Brain pericyte (primary cell): ENCODE data around the gene REPIN1.

Source experiments
- DNase-seq: peaks from one replicate; pipeline ENCODE4 v3.0.0-alpha.2; 2012; ENCODE audit warnings: low read depth, low spot score

The REPIN1 gene

DNA sequence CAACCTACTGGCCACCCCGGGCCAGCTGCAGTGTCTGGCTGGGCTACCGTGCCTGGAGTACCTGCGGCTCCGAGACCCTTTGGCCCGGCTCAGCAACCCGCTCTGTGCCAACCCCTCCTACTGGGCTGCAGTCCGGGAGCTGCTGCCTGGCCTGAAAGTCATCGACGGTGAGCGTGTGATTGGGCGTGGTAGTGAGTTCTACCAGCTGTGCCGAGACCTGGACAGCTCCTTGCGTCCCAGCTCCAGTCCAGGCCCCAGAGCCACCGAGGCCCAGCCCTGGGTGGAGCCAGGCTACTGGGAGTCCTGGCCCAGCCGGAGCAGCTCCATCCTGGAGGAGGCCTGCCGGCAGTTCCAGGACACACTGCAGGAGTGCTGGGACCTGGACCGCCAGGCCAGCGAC lies 31.4 kb upstream of the REPIN1 start:
- DNase-seq = no peak

DNA sequence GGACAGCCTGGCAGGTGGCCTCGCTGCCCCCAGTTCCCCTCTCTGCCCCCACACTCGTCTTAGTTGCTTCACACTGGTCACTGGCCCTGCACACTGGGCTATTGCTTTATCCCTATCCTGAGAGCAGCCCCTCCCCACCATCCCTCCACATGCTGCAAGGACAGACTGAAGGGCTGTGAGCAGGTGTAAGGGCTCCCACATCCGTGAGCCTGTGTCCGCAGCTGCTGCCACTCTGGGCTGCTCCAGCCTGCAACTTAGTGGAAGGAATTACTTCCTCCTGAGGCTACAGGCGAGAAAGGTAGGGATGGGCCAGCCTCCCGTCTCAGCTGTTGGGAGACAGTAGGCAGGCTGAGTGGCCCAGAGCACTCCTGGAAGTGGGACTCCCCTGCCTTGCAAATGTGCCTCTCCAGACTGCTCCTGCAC lies 31.0 kb upstream of the REPIN1 start:
- DNase-seq = no peak

DNA sequence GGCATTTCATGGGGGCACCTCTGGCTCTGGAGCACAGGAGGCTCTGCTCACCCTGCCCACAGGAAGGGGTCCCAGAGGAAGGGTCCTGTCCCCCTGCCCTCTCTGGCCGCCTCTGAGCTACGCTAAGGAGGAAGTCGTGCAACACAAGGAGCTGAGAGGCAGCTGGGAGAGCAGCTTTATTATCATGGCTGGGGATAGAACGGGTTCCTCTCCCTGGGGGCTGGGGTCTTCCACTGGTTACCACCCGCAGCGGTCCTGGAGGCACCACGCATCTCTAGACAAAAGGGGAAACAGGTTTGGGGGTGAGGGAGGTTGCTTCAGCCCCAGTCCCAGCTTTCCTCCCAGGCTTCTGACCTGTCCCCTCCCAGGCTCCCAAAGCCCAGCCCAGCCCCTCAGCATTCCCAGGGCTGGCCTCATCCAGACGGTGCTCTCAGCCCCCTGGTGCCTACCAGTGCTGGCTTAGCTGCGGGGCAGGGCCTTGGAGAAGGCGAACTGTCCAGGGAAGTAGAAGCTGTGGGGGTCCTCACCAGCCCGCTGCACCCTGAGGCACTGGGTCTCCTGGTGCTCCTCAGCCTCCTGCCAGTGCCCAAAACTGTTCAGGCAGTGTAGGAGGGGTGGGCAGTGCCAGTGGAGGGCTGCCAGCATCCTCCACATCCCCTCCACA lies 30.3 kb upstream of the REPIN1 start:
- no peak for DNase-seq

DNA sequence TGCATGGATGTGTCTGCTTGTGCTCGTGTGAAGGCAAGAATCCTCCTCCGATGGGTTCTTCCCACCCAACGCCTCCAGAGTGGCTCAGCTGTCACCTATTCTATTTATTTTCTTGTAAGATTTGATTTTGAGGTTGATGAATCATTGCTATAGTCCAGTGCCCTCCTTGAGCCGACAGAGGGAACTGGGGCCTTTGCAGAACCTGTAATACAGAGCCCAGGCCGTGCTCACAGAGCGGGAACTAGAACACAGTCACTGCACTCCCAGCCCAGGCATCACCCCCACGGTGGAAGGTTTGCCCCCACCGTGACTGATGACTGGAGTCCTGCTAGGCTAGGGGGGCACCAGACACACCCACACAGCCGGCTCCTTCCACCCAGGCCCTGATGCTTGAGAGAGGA lies 29.2 kb upstream of the REPIN1 start:
- DNase-seq = no peak

DNA sequence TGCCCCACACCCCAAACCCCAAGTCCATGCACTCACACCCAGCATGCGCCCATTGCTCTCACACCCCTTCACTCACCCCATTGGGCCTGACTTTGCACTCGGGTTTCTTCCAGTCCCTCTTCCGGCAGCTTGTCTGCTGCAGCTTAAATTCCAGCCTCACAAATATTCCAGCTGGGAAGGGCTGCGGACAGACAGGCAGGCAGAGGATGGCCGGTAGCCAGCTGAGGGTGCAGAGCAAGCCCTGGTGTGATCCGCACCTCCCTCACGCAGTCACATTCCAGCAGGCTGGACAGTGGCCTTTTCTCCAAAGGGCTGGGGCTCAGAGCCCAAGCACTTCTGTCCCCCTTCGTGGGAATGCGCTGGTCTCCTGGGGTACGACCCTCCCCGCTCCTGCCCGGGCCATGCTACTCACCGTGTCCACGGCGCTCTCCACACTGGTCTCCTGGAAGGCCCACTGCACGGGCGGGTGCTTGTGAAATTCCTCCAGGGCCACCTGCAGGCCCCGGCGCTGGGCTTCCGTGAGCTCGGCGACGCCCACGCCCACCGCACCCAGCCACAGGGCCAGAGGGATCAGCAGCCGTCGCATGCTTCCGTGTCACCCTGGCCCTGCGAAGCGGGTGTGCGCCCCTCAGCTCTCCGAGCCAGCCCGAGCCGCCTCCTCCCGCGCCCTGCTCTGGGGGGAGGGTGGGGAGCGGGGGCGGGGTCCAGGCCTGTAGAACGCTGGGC lies 28.4 kb upstream of the REPIN1 start:
- no peak for DNase-seq

- DNase-seq = no peak
Observed at GRCh38 chr7:150340875-150341262, 27.8 kb upstream of the REPIN1 start.

DNA sequence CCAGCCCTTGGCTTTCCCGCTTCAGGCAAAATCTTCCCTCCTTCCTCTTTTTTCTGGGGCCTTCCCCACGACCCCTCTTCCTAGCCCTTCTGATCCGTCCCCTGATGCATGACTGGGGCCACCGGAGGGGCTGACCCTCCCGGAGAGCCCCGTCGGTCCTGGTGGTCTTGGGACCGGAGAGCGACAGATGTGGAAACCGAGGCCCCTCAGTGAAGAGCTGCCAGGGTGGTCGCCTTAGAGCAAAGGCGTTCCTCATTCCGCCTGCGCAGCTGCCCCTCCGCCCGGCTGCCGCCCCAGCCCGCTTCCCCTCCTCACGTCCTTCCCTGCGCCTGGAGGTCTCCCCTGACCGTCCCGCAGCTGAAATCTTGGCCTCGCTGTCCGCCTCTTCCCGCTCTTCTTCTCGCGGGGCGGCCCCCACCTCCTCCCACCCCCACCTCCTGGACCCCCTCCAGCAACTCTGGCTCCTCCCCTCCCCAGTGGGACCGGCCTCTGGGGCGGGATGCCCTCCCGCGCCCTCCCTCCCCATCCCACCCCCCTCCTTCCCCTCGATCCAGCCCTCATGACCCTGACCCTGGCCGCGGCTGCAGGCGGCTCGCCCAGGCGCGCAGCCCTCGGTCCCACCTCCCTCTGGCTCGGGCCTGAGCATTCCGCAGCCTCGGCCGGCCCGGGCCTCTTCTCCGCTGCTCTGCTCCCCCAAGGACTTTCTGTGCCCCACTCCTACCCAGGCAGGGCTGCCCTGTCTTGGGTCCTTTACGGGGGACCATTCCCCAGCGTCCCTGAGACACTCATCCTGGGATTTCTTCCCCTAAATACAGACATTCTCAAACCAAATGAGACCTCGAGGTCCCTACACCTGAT lies 27.1 kb upstream of the REPIN1 start, which contains the start of gene RARRES2:
Gene RARRES2, minus strand, starts transcription at position 367 of the 858 bp plus-strand sequence. CDS start 1,020 bp downstream, outside the sequence.
- DNase-seq = no peak

DNA sequence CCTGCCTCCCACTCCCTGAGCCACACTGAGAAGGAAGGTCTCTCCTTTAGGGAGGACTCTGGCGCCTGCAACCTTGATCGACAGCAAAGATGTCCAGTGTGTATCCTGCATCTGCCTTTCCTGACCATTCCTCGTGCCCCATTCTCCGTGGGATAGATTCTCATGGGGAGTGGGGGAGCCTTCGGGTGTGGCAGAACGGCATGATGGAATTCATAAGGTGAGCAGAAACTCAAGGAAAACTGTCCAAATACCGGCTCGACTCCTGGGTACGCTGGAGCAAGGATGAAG lies 26.6 kb upstream of the REPIN1 start:
- no peak for DNase-seq

DNA sequence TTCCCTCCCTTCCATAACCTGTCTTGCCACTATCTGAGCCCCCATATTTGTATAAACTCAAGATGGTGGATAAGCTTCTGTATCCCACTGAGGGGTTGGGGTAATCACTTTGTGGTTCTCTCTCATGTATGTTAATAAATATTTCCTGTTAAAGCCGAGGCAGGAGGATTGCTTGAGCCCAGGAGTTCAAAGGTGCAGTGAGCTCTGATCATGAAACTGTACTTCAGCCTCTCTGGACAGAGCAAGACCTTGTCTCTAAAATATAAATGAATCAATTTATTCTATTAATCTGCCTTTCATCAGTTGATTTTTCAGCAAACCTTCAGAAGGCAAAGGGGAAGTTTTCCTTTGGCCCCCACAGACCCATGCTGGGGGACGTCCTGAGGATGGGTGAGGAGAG lies 25.4 kb upstream of the REPIN1 start:
- DNase-seq = no peak

- DNase-seq = no peak
Observed at GRCh38 chr7:150344299-150344698, 24.3 kb upstream of the REPIN1 start.

- no peak for DNase-seq
Observed at GRCh38 chr7:150345012-150345411, 23.6 kb upstream of the REPIN1 start.

DNA sequence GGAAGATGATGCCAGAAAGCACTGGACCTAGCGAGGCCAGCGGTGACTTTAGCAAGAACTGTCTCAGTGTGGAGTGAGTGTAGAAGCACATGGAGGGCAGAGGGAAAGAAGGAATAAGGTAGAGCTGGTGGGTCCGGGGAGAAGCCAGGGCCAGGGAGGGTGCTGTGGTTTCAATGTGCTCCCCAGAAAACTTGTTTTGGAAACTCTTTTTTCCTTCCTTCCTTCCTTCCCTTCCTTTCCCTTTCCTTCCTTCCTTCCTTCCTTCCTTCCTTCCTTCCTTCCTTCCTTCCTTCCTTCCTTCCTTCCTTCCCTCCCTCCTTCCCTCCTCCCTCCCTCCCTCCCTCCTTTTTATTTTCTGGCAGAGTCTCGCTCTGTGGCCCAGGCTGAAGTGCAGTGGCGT lies 21.7 kb upstream of the REPIN1 start:
- DNase-seq = no peak

DNA sequence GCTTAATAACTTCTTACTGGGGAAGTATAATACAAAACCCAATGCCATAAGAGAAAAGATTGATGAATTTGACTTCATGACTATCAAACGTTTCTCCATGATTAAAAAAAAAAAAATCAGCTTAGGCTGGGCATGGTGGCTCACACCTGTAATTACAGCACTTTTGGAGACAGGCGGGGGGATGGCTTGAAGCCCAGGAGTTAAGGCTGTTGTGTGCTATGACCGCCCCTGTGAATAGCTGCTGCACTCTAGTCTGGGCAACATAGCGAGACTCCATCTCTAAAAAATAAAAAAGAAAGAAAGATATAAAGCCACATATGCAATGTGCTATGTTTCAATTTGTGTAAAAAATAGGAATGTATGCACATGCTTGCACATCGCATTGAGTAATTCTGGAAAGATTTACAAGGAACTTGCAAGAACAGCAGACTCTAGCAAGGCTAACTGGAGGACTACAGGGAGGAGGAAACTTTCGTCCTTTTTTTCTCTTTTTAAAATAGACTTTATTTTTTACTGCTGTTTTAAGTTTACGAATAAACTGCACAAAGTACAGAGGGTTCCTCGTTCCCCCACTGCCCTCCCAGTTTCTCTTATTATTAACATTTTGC lies 16.9 kb upstream of the REPIN1 start:
- DNase-seq = no peak

- DNase-seq = no peak
Observed at GRCh38 chr7:150355666-150356059, 13.0 kb upstream of the REPIN1 start.

DNA sequence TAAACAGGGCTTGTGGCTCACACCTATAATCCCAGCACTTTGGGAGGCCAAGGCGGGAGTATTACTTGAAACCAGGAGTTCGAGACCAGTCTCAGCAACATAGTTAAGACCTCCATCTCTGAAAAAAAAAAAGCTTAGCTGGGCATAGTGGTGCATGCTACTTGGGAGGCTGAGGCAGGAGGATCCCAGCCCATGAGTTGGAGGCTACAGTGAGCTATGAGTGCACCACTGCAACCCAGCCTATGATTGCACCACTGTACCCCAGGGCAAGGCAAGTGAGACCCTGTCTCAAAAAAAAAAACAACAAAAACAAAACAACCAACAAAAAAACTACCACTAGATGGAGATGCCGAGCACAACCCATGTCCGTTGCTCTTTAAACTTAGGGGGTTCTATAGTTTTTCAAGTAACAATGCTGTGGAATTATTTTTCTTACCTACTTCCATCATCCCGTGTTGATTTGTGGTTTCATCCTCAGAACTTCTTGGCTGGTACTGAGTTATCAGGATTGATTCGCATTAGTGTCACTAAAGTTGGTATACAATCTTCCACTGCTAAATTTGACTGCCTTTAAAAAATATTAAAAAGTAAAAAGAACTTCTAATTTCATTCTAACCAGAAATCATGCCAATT lies 12.2 kb upstream of the REPIN1 start:
- no peak for DNase-seq

- DNase-seq = no peak
Observed at GRCh38 chr7:150357270-150357669, 11.4 kb upstream of the REPIN1 start.

DNA sequence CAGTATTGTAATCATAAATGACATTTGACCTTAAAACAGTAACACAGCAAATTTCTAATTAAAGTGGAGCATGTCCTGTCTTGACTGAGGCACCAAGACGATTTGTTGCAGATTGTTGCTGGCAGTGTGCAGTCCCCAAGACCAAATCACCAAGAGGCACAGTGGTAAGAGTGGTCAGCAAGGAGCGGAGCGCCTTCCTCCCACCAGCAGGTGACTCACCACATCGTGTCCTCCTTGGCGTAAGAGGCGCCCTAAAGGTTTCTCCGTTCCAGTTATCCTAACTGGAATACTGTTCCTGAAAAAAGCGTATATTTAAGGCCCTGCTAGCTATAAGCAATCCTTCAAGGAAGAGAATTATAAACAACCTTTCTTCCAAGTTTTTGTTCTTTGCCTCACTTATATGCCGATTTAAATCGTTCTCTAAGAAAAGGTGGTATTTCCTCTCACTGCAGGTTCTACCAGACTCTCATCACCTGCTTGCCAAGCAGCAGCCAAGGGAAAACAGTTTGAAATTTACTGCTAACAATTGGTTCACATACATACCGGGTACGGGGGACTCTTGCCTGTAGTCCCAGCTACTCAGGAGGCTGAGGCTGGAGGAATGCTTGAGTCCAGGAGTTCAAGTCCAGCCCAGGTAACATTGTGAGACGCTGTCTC lies 10.7 kb upstream of the REPIN1 start:
- no peak for DNase-seq

- no peak for DNase-seq
Observed at GRCh38 chr7:150358433-150358832, 10.2 kb upstream of the REPIN1 start.

GRCh38 chr7:150358988-150359621 lies 9.5 kb upstream of the REPIN1 start:
- DNase-seq = no peak

DNA sequence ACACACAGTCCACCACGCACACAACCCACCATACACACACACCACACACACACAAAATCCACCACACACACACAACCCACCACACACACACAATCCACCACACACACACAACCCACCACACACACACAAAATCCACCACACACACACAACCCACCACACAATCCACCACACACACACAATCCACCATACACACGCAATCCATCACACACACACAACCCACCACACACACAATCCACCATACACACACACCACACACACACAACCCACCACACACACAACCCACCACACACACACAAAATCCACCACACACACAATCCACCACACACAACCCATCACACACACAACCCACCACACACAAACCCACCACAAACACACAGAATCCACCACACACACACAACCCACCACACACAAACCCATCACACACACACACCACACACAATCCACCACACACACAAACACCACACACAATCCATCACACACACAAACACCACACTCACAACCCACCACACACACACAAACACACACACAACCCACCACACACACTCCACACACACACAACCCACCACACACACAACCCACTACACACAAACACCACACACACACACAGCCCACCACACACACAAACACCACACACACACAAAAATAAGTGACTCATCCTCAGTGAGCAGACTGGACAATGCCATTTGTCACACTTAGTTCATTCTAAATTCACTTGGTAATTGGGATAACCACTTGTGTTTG lies 8.8 kb upstream of the REPIN1 start:
- no peak for DNase-seq
